Measurements from ENCODE around the gene ANKUB1. TPM values are rescaled to one million over a fixed set of nuclear protein-coding genes. Genes with fewer than 3 reads are reported as not detected.
"Not testable (repeated sequence)": the region's sequence is repeated elsewhere in the genome, so short reads cannot be mapped to it uniquely, and the experiment has no call there.

Gene ANKUB1
- total RNA-seq, 1 donor from 2014 or later: not detected

GRCh38 chr3:149831321-149831720 lies 39.0 kb upstream of the ANKUB1 start:
- no peaks in the 10 kb centered on the region for H3K36me3 ChIP-seq
- DNase-seq: no peak
- H3K4me1 ChIP-seq: no peaks in the 10 kb centered on the region
- no peak overlapping the region for H3K27ac ChIP-seq
- intact Hi-C loops (cut with DNase I): no loop called here
- H3K4me3 ChIP-seq: no peak overlapping the region
- H3K9me3 ChIP-seq: peaks cover 9% of the 10 kb centered on the region
- ATAC-seq: no peak
- TF ChIP-seq CTCF (IDR thresholded peaks at IDR 0.05): no peak
- H3K27me3 ChIP-seq: no peaks in the 10 kb centered on the region

- H3K4me3 ChIP-seq: no peak overlapping the region
- peaks cover 9% of the 10 kb centered on the region for H3K9me3 ChIP-seq
- no peak for ATAC-seq
- intact Hi-C loops (cut with DNase I): no loop called here
- TF ChIP-seq CTCF (IDR thresholded peaks at IDR 0.05): no peak
- H3K4me1 ChIP-seq: no peaks in the 10 kb centered on the region
- no peaks in the 10 kb centered on the region for H3K27me3 ChIP-seq
- no peaks in the 10 kb centered on the region for H3K36me3 ChIP-seq
- no peak overlapping the region for H3K27ac ChIP-seq
- DNase-seq: no peak
Observed at GRCh38 chr3:149830902-149831301, 38.5 kb upstream of the ANKUB1 start.

- H3K9me3 ChIP-seq; H3K27ac ChIP-seq; H3K4me1 ChIP-seq; ATAC-seq; intact Hi-C loops (cut with DNase I); H3K36me3 ChIP-seq; H3K27me3 ChIP-seq; H3K4me3 ChIP-seq; DNase-seq: not testable (repeated sequence)
Observed at GRCh38 chr3:149829631-149830030, 37.3 kb upstream of the ANKUB1 start.

GRCh38 chr3:149828390-149828789 lies 36.0 kb upstream of the ANKUB1 start:
- H3K9me3 ChIP-seq: peaks cover 5% of the 10 kb centered on the region
- H3K4me3 ChIP-seq: no peak overlapping the region
- DNase-seq (no peak), ATAC-seq (no peak)
- no peak overlapping the region for H3K27ac ChIP-seq
- H3K27me3 ChIP-seq: no peaks in the 10 kb centered on the region
- TF ChIP-seq CTCF (IDR thresholded peaks at IDR 0.05): no peak
- no peaks in the 10 kb centered on the region for H3K4me1 ChIP-seq
- intact Hi-C loops (cut with DNase I): no loop called here
- H3K36me3 ChIP-seq: no peaks in the 10 kb centered on the region

GRCh38 chr3:149826636-149827035 lies 34.3 kb upstream of the ANKUB1 start:
- no peak for TF ChIP-seq CTCF (IDR thresholded peaks at IDR 0.05)
- H3K9me3 ChIP-seq: no peaks in the 10 kb centered on the region
- H3K36me3 ChIP-seq: no peaks in the 10 kb centered on the region
- H3K4me3 ChIP-seq: no peak overlapping the region
- no peak overlapping the region for H3K27ac ChIP-seq
- no peak for DNase-seq
- H3K4me1 ChIP-seq: no peaks in the 10 kb centered on the region
- no peaks in the 10 kb centered on the region for H3K27me3 ChIP-seq
- intact Hi-C loops (cut with DNase I): no loop called here
- no peak for ATAC-seq

GRCh38 chr3:149820183-149820582 lies 27.8 kb upstream of the ANKUB1 start:
- peaks cover 26% of the 10 kb centered on the region for H3K4me1 ChIP-seq
- DNase-seq (no peak), ATAC-seq (no peak)
- intact Hi-C loops (cut with DNase I): no loop called here
- no peaks in the 10 kb centered on the region for H3K27me3 ChIP-seq
- no peak overlapping the region for H3K27ac ChIP-seq
- H3K36me3 ChIP-seq: no peaks in the 10 kb centered on the region
- H3K9me3 ChIP-seq: no peaks in the 10 kb centered on the region
- no peak for TF ChIP-seq CTCF (IDR thresholded peaks at IDR 0.05)
- no peak overlapping the region for H3K4me3 ChIP-seq
